HFF-Myc (cell line): ENCODE data around the gene SLC25A17.

Experiments
- DNase-seq: peaks from one replicate; pipeline ENCODE4 v3.0.0-alpha.2; 2011; ENCODE audit warnings: low read depth; ENCODE audit errors: extremely low read depth
- H3K4me3 ChIP-seq: replicated peaks from 2 replicates; pipeline ENCODE4 v1.5.1; 2011; ENCODE audit warnings: low read depth, mild to moderate bottlenecking, control low read depth, low read length
- CTCF ChIP-seq: IDR thresholded peaks from 2 replicates; pipeline ENCODE4 v1.5.1; 2012; ENCODE audit warnings: mild to moderate bottlenecking, low read depth, low read length, control low read depth; ENCODE audit errors: missing control alignments

Gene SLC25A17

DNA sequence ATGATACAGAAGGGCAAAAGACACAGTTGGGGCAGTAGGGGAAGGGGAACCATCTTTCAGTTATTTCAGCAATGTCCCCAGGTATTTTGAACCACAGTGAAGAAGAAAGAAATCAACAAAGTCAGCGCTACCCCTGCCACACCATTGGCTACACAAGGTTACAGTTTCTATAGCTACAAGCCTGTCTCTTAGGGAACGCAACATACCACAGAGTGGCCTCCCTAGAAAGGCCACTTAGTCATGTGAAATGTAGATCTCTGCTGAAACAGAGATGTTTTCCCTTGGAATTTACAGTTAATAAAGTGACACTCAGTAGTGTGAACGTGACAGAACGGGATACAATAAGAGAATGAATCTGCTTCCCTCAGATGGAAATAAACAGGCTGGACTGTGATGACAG is 85.2 kb downstream of the SLC25A17 start:
- TF ChIP-seq CTCF: no peak
- no peak overlapping the region for H3K4me3 ChIP-seq
- DNase-seq: no peak

GRCh38 chr22:40732999-40733292 is 86.2 kb downstream of the SLC25A17 start:
- no peak overlapping the region for H3K4me3 ChIP-seq
- TF ChIP-seq CTCF: no peak
- DNase-seq: no peak

DNA sequence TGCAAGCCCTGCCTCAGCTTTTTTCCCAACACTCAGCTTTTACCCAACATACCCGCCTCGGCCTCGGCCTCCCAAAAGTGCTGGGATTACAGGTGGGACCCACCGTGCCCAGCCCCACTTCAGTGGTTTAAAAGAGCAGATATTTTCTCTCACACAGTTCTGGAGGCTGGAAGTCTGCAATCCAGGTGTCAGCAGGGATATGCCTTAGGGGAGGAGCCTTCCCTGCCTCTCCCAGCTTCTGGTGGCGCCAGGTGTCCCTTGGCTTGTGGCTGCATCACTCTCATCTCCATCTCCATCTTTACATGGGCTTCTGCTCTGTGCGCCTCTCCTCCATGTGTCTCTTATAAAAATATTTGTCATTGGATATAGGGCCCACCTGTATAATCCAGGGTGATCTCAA is 89.9 kb downstream of the SLC25A17 start:
- no peak for TF ChIP-seq CTCF
- no peak for DNase-seq
- H3K4me3 ChIP-seq: no peak overlapping the region

DNA sequence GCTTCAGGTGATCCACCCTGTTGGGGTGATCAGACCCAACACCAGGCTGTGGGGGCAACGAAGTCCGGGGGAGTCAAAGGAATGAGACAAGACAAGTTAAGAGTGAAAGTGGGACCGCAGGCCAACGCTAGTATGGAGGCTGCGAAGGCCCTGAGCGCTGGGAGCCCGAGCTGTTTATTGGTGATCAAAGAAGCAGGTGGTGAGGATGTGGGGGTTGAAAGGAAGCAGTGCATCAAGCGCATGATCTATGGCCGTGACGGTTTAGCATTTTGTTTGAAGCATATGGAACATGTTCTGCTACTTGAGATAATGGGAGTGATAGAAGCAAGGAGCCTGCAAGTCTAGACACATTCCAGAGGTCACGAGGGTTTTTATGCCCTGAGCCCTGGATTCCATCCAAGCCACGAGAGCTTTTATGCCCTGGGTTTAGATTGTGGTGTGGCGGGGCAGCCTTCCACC is 90.4 kb downstream of the SLC25A17 start:
- DNase-seq: no peak
- no peak overlapping the region for H3K4me3 ChIP-seq
- no peak for TF ChIP-seq CTCF

DNA sequence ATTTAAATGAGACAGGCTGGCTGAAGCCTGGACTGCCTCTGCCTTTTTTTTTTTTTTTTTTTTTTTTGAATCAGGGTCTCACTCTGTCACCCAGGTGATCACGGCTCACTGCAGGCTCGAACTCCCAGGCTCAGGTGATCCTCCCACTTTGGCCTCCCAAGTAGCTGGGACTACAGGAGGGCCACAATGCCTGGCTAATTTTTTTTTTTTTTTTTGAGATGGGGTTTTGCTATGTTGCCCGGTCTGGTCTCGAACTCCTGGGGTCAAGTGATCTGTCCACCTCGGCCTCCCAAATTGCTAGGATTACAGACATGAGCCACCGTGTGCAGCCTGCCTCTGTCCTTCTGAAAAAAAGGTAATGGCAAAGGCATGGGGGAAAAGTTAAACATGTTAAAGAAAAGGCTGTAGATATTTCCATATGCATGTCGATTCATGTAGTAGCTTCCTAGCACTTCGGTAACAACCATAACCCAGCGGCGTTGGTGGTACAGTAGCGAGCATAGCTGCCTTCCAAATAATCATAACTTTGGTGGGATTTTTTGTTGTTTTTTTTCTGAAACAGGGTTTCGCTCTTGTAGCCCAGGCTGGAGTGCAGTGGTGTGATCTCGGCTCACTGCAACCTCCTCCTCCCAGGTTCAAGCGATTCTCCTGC is 91.1 kb downstream of the SLC25A17 start:
- H3K4me3 ChIP-seq: no peak overlapping the region
- TF ChIP-seq CTCF: no peak
- DNase-seq: no peak

DNA sequence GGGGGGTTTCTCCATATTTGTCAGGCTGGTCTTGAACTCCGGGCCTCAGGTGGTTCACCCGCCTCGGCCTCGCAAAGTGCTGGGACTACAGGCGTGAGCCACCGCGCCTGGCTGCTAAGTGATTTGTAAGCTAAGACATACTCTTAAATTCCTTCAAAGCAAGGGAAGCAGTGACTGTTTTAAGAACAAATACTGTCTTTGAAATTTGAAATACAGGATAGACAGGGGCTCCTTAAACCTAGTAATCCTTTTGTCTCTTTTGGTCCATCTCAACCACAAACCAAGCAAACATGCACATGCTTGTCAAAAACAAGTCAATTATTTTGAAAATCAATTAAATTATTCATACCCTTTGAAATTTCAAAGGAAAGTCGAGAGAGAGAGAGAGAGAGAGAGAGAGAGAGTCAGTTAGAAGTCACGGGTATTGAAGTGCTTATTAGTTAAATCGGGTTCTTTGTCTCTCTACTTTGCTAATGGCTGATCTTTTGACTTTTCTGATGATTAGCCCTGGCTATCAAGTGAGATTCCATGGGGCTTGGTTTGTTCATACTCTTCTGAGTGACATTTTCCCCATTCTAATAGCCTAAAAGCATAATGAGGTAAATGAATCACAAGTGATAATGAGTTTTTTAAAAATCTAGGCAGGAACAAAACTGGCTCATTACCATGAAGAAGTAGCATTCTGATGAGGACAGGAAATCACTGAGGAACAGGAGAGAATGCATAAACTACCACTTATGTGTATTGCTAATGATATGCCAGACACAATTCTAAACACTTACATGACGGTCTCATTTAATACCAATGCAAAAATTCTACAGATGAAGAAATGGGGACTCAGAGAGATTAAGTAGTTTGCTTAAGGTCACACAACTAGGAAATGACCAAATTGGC is 91.8 kb downstream of the SLC25A17 start:
- no peak for DNase-seq
- H3K4me3 ChIP-seq: no peak overlapping the region
- TF ChIP-seq CTCF: no peak
